Measurements from ENCODE around the gene RAB3B.

RAB3B gene

GRCh38 chr1:51867479-51868232, 122.8 kb downstream of the RAB3B start:
- no peak for DNase-seq

- DNase-seq = no peak
Observed at GRCh38 chr1:51863384-51863783, 127.1 kb downstream of the RAB3B start.

- DNase-seq = peak; percentile 4
Observed at GRCh38 chr1:51861669-51862068, 128.8 kb downstream of the RAB3B start.

- DNase-seq = no peak
Observed at GRCh38 chr1:51859735-51860134, 130.8 kb downstream of the RAB3B start.

- DNase-seq = no peak
Observed at GRCh38 chr1:51859333-51859732, 131.2 kb downstream of the RAB3B start.

GRCh38 chr1:51858892-51859291, 131.6 kb downstream of the RAB3B start:
- DNase-seq = no peak
